Peyer's patch (tissue), 4 donors: ENCODE results near the gene NKX2-4.

Source experiments
- POLR2A ChIP-seq, 2 donors: fragments of 450-650 bp; IDR thresholded peaks; one replicate each; pipeline ENCODE4 v1.5.1; 2017; ENCODE audit warnings: antibody characterized with exemption in 2 of 2, mild to moderate bottlenecking in 2 of 2, moderate library complexity in 2 of 2
- TF ChIP-seq, protein P1 (sequence below), 6 experiments: fragments of 450-650 bp in 4 of 6; fragments of 200-600 bp in 2 of 6; sonication (generic) in 1 of 6; IDR thresholded peaks; one replicate each; pipeline ENCODE4 v1.5.1; 2017 to 2019; ENCODE audit warnings: antibody characterized with exemption in 6 of 6, mild to moderate bottlenecking in 3 of 6, moderate library complexity in 1 of 6

DNA sequence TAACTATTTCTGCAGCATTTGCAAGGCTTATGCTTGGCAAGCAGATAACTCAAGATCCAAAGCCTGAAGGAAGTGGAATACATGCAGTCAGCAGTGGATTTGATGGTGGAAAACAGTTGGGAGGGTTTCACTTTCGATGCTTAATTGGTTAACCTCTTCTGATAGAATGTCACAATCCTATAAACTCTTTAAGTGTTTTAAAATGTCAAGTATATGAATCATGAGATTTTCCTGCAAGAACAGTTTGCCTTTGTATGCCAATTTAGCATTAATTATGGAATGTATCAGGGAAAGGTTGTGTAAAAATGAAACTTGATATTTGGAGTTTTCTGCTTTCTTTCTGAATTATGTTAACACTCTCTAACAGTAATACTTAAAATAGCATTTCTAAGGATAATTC lies 36.6 kb downstream of the NKX2-4 start:
- no peak for TF ChIP-seq POLR2A (IDR thresholded peaks at IDR 0.05)
- TF ChIP-seq, protein P1, sequence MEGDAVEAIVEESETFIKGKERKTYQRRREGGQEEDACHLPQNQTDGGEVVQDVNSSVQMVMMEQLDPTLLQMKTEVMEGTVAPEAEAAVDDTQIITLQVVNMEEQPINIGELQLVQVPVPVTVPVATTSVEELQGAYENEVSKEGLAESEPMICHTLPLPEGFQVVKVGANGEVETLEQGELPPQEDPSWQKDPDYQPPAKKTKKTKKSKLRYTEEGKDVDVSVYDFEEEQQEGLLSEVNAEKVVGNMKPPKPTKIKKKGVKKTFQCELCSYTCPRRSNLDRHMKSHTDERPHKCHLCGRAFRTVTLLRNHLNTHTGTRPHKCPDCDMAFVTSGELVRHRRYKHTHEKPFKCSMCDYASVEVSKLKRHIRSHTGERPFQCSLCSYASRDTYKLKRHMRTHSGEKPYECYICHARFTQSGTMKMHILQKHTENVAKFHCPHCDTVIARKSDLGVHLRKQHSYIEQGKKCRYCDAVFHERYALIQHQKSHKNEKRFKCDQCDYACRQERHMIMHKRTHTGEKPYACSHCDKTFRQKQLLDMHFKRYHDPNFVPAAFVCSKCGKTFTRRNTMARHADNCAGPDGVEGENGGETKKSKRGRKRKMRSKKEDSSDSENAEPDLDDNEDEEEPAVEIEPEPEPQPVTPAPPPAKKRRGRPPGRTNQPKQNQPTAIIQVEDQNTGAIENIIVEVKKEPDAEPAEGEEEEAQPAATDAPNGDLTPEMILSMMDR (IDR thresholded peaks at IDR 0.05) = no peak
